GM21360 (cell line): ENCODE data around the gene USP17L11.
"Not testable (repeated sequence)": the region's sequence is repeated elsewhere in the genome, so short reads cannot be mapped to it uniquely, and the experiment has no call there.

ENCODE experiments used
- ATAC-seq: cut with Tn5 transposase; IDR thresholded peaks from one replicate; pipeline ENCODE4 v1.9.1; 2021; ENCODE audit warnings: mild to moderate bottlenecking, moderate library complexity; ENCODE audit not compliant: unreplicated experiment

USP17L11 gene

GRCh38 chr4:9215105-9215504 is at the start of gene USP17L11:
Gene USP17L11 (plus strand): TSS chr4:9215405. CDS start chr4:9215405, 0 bp downstream.
- ATAC-seq: not testable (repeated sequence)

- ATAC-seq: not testable (repeated sequence)
Measured at GRCh38 chr4:9165990-9166389, 49.2 kb upstream of the USP17L11 start.

- not testable (repeated sequence) for ATAC-seq
Measured at GRCh38 chr4:9169791-9170459, 45.3 kb upstream of the USP17L11 start, which contains the start of gene FAM90A26. Gene FAM90A26 (plus strand): TSS chr4:9170409. CDS start chr4:9173173, 2,764 bp downstream.

- not testable (repeated sequence) for ATAC-seq
Measured at GRCh38 chr4:9210357-9210756, 4.8 kb upstream of the USP17L11 start, which contains the start of gene USP17L10. Gene USP17L10 (plus strand): TSS chr4:9210657. CDS start chr4:9210657, 0 bp downstream.

GRCh38 chr4:9214701-9215100 is 504 bp upstream of the USP17L11 start:
- ATAC-seq: not testable (repeated sequence)

- not testable (repeated sequence) for ATAC-seq
Measured at GRCh38 chr4:9219852-9220251, 4.6 kb downstream of the USP17L11 start, which contains the start of gene USP17L12. Gene USP17L12 (plus strand): TSS chr4:9220152. CDS start chr4:9220152, 0 bp downstream.

GRCh38 chr4:9224596-9224995 is 9.4 kb downstream of the USP17L11 start, which contains the start of gene USP17L13:
Gene USP17L13 (plus strand): TSS chr4:9224896. CDS start chr4:9224896, 0 bp downstream.
- ATAC-seq: not testable (repeated sequence)

GRCh38 chr4:9230249-9230648 is 15.0 kb downstream of the USP17L11 start:
- not testable (repeated sequence) for ATAC-seq

- not testable (repeated sequence) for ATAC-seq
Measured at GRCh38 chr4:9234085-9234484, 18.9 kb downstream of the USP17L11 start, which contains the start of gene USP17L15. Gene USP17L15 (plus strand): TSS chr4:9234385. CDS start chr4:9234385, 0 bp downstream.

- not testable (repeated sequence) for ATAC-seq
Measured at GRCh38 chr4:9238461-9238860, 23.3 kb downstream of the USP17L11 start.

- not testable (repeated sequence) for ATAC-seq
Measured at GRCh38 chr4:9243579-9243978, 28.4 kb downstream of the USP17L11 start, which contains the start of gene USP17L17. Gene USP17L17 (plus strand): TSS chr4:9243879. CDS start chr4:9243879, 0 bp downstream.

GRCh38 chr4:9247953-9248680 is 32.9 kb downstream of the USP17L11 start, which contains the start of gene USP17L18:
Gene USP17L18 (plus strand): TSS chr4:9248630. CDS start chr4:9248630, 0 bp downstream.
- not testable (repeated sequence) for ATAC-seq

GRCh38 chr4:9253078-9253477 is 37.9 kb downstream of the USP17L11 start, which contains the start of gene USP17L19:
Gene USP17L19 (plus strand): TSS chr4:9253378. CDS start chr4:9253378, 0 bp downstream.
- ATAC-seq: not testable (repeated sequence)

- not testable (repeated sequence) for ATAC-seq
Measured at GRCh38 chr4:9257824-9258223, 42.6 kb downstream of the USP17L11 start, which contains the start of gene USP17L20. Gene USP17L20 (plus strand): TSS chr4:9258124. CDS start chr4:9258124, 0 bp downstream.

- not testable (repeated sequence) for ATAC-seq
Measured at GRCh38 chr4:9262572-9262971, 47.4 kb downstream of the USP17L11 start, which contains the start of gene USP17L21. Gene USP17L21 (plus strand): TSS chr4:9262872. CDS start chr4:9262872, 0 bp downstream.
